Fibroblast of lung (primary cell): ENCODE results near the gene NMRK2. TPM values are rescaled to one million over a fixed set of nuclear protein-coding genes. Genes with fewer than 3 reads are reported as not detected.

ENCODE experiments used
- DNase-seq, 2 donors: peaks; one replicate each; pipeline versions ENCODE4 v3.0.0 to v3.0.0-alpha.2; 2010; ENCODE audit warnings: low read depth in 2 of 2
- H2AFZ ChIP-seq: 2 replicates; pipeline ENCODE4 v1.5.1; 2012; ENCODE audit warnings: low read length, control low read depth, inconsistent platforms
- H3K27ac ChIP-seq: 2 replicates; pipeline ENCODE4 v1.5.1; 2011; ENCODE audit warnings: low read length, control low read depth; ENCODE audit not compliant: insufficient read depth
- H3K27me3 ChIP-seq: 2 replicates; pipeline ENCODE4 v1.5.1; 2011; ENCODE audit warnings: mild to moderate bottlenecking, low read length; ENCODE audit not compliant: control insufficient read depth, insufficient read depth
- H3K36me3 ChIP-seq: 2 replicates; pipeline ENCODE4 v1.5.1; 2011; ENCODE audit warnings: low read length; ENCODE audit not compliant: control insufficient read depth, insufficient read depth
- H3K4me1 ChIP-seq: 2 replicates; pipeline ENCODE4 v1.5.1; 2011; ENCODE audit warnings: low read length; ENCODE audit not compliant: control insufficient read depth, insufficient read depth; ENCODE audit errors: extremely low read depth
- H3K4me2 ChIP-seq: 2 replicates; pipeline ENCODE4 v1.5.1; 2011; ENCODE audit warnings: low read length, control low read depth; ENCODE audit not compliant: insufficient read depth; ENCODE audit errors: extremely low read depth
- H3K4me3 ChIP-seq, 4 experiments: fragments of 200-600 bp in 1 of 4; sonication (generic) in 1 of 4; replicated peaks in 1 of 4; 2 replicates each; pipeline ENCODE4 v1.5.1; 2011 to 2016; ENCODE audit warnings: low read length in 4 of 4, low read depth in 3 of 4, mild to moderate bottlenecking in 3 of 4, control low read depth in 2 of 4, inconsistent platforms in 1 of 4, mixed read lengths in 1 of 4; ENCODE audit not compliant: insufficient read depth in 1 of 4; ENCODE audit errors: control extremely low read depth in 1 of 4
- H3K79me2 ChIP-seq: 2 replicates; pipeline ENCODE4 v1.5.1; 2012; ENCODE audit warnings: mild to moderate bottlenecking, low read length, inconsistent platforms; ENCODE audit not compliant: control insufficient read depth, insufficient read depth
- H3K9ac ChIP-seq: 2 replicates; pipeline ENCODE4 v1.5.1; 2011; ENCODE audit warnings: mild to moderate bottlenecking, low read length, control low read depth; ENCODE audit not compliant: insufficient read depth
- H3K9me3 ChIP-seq: 2 replicates; pipeline ENCODE4 v1.5.1; 2012; ENCODE audit warnings: low read depth, low read length; ENCODE audit not compliant: control insufficient read depth, insufficient read depth
- H4K20me1 ChIP-seq: 2 replicates; pipeline ENCODE4 v1.5.1; 2011; ENCODE audit warnings: low read length; ENCODE audit not compliant: control insufficient read depth, insufficient read depth; ENCODE audit errors: extremely low read depth
- CTCF ChIP-seq, 2 donors: IDR thresholded peaks in 1 of 2; conservative IDR thresholded peaks in 1 of 2; 1 replicate in 1 of 2; 2 replicates in 1 of 2; pipeline ENCODE4 v1.5.1; 2011 to 2012; ENCODE audit warnings: low read length in 2 of 2, control low read depth in 1 of 2, inconsistent platforms in 1 of 2, low read depth in 1 of 2, mild to moderate bottlenecking in 1 of 2
- EZH2 ChIP-seq: IDR thresholded peaks from 2 replicates; pipeline ENCODE4 v1.5.1; 2012; ENCODE audit warnings: low read length, control low read depth, mild to moderate bottlenecking; ENCODE audit errors: missing control alignments
- polyA plus RNA-seq, 2 donors: library from polyadenylated mRNA; depleted of rRNA in 1 of 2; stranded (reverse) in 1 of 2; unstranded in 1 of 2; fragments of >200 nt; gene quantifications; 2 replicates each; pipeline ENCODE4 v1.2.1, GENCODE V29; 2011 to 2012; ENCODE audit warnings: missing spikeins in 1 of 2
- total RNA-seq: library from RNA; depleted of rRNA; stranded (reverse); fragments of >200 nt; gene quantifications from 2 replicates; pipeline ENCODE4 v1.2.1, GENCODE V29; 2014

Gene NMRK2
- total and polyA plus RNA-seq, 2 donors (not counting 1 experiment from before 2014, with no cell fraction given): not detected

- peaks cover 80% of the 10 kb centered on the region for H3K36me3 ChIP-seq
- no peak for DNase-seq
Observed at GRCh38 chr19:3979674-3980352, 46.9 kb downstream of the NMRK2 start.

GRCh38 chr19:3980353-3981251, 47.7 kb downstream of the NMRK2 start:
- peaks cover 9% of the 10 kb centered on the region for H4K20me1 ChIP-seq
- no peak overlapping the region for H3K27ac ChIP-seq
- H3K36me3 ChIP-seq: peaks cover 77% of the 10 kb centered on the region
- no peak overlapping the region for H3K4me2 ChIP-seq
- peaks cover 14% of the 10 kb centered on the region for H3K4me1 ChIP-seq
- H3K9ac ChIP-seq: no peak overlapping the region
- TF ChIP-seq CTCF (conservative IDR thresholded peaks at IDR 0.05 in 1 of 2, IDR thresholded peaks at IDR 0.05 in 1 of 2; ENCODE audit: low read depth in 1 of 2, low read length in 2 of 2) (no peak), EZH2 (no peak)
- peaks cover 92% of the 10 kb centered on the region for H3K79me2 ChIP-seq
- H3K27me3 ChIP-seq: no peaks in the 10 kb centered on the region
- no peak for DNase-seq
- no peaks in the 10 kb centered on the region for H3K9me3 ChIP-seq
- H3K4me3 ChIP-seq: no peak overlapping the region
- H2AFZ ChIP-seq: no peak overlapping the region

More at GRCh38 chr19:3979674-3980352, 46.9 kb downstream of the NMRK2 start:
- H3K27me3 ChIP-seq: no peaks in the 10 kb centered on the region
- no peak overlapping the region for H3K9ac ChIP-seq
- H4K20me1 ChIP-seq: peaks cover 9% of the 10 kb centered on the region
- no peak overlapping the region for H3K4me3 ChIP-seq
- TF ChIP-seq CTCF (conservative IDR thresholded peaks at IDR 0.05 in 1 of 2, IDR thresholded peaks at IDR 0.05 in 1 of 2; ENCODE audit: low read depth in 1 of 2, low read length in 2 of 2): no peak
- no peaks in the 10 kb centered on the region for H3K9me3 ChIP-seq
- H3K4me1 ChIP-seq: peaks cover 13% of the 10 kb centered on the region
- H2AFZ ChIP-seq: no peak overlapping the region
- no peak overlapping the region for H3K4me2 ChIP-seq
- peaks cover 89% of the 10 kb centered on the region for H3K79me2 ChIP-seq
- no peak overlapping the region for H3K27ac ChIP-seq

GRCh38 chr19:3981373-3981735, 48.5 kb downstream of the NMRK2 start:
- Histone ChIP-seq H3K27ac (no peak overlapping the region), H3K9me3 (no peaks in the 10 kb centered on the region), H3K27me3 (no peaks in the 10 kb centered on the region), H3K4me1 (peaks cover 19% of the 10 kb centered on the region), H2AFZ (no peak overlapping the region), H3K9ac (no peak overlapping the region), H3K79me2 (peaks cover 86% of the 10 kb centered on the region), H4K20me1 (peaks cover 9% of the 10 kb centered on the region), H3K4me3 (no peak overlapping the region), H3K36me3 (peaks cover 73% of the 10 kb centered on the region), H3K4me2 (no peak overlapping the region)
- DNase-seq: no peak
- TF ChIP-seq EZH2: no peak
- TF ChIP-seq CTCF (conservative IDR thresholded peaks at IDR 0.05 in 1 of 2, IDR thresholded peaks at IDR 0.05 in 1 of 2; ENCODE audit: low read depth in 1 of 2, low read length in 2 of 2): no peak
